GM19452 (cell line): Measurements from ENCODE around the gene EEF2K.

Source experiments
- ATAC-seq: cut with Tn5 transposase; IDR thresholded peaks from one replicate; pipeline ENCODE4 v1.9.1; 2021; ENCODE audit not compliant: unreplicated experiment

The EEF2K gene

GRCh38 chr16:22239131-22239805, 33.2 kb downstream of the EEF2K start:
- ATAC-seq = no peak

GRCh38 chr16:22240023-22240710, 34.1 kb downstream of the EEF2K start:
- no peak for ATAC-seq

GRCh38 chr16:22250522-22250921, 44.4 kb downstream of the EEF2K start:
- no peak for ATAC-seq

GRCh38 chr16:22252317-22252716, 46.2 kb downstream of the EEF2K start:
- no peak for ATAC-seq

- ATAC-seq = no peak
These were observed 47.2 kb downstream of the EEF2K start for GRCh38 chr16:22253272-22253671.

- no peak for ATAC-seq
These were observed 49.3 kb downstream of the EEF2K start for GRCh38 chr16:22255335-22255734.

GRCh38 chr16:22257440-22257839, 51.4 kb downstream of the EEF2K start:
- ATAC-seq = no peak

GRCh38 chr16:22260490-22260889, 54.4 kb downstream of the EEF2K start:
- no peak for ATAC-seq

- no peak for ATAC-seq
These were observed 56.4 kb downstream of the EEF2K start for GRCh38 chr16:22262460-22262859.

- no peak for ATAC-seq
These were observed 58.7 kb downstream of the EEF2K start for GRCh38 chr16:22264786-22265185.

GRCh38 chr16:22265351-22265750, 59.3 kb downstream of the EEF2K start:
- ATAC-seq = no peak

GRCh38 chr16:22266546-22266945, 60.5 kb downstream of the EEF2K start:
- ATAC-seq = no peak

- no peak for ATAC-seq
These were observed 61.7 kb downstream of the EEF2K start for GRCh38 chr16:22267764-22268163.

GRCh38 chr16:22270525-22270924, 64.4 kb downstream of the EEF2K start:
- no peak for ATAC-seq

GRCh38 chr16:22272870-22273650, 67.0 kb downstream of the EEF2K start:
- no peak for ATAC-seq

- no peak for ATAC-seq
These were observed 68.8 kb downstream of the EEF2K start for GRCh38 chr16:22274916-22275315.

- ATAC-seq = no peak
These were observed 72.6 kb downstream of the EEF2K start for GRCh38 chr16:22278441-22279230.

GRCh38 chr16:22282254-22282892, 76.3 kb downstream of the EEF2K start:
- no peak for ATAC-seq

- ATAC-seq = no peak
These were observed 78.6 kb downstream of the EEF2K start for GRCh38 chr16:22284637-22285036.

- ATAC-seq = no peak
These were observed 79.0 kb downstream of the EEF2K start for GRCh38 chr16:22285080-22285479.

- no peak for ATAC-seq
These were observed 84.9 kb downstream of the EEF2K start for GRCh38 chr16:22291020-22291419.
